ENCODE data around the gene TMEM79. TPM values are rescaled to one million over a fixed set of nuclear protein-coding genes. Genes with fewer than 3 reads are reported as not detected.

Gene TMEM79
- total RNA-seq, 2 experiments from 2014 or later: 8.0 to 8.2 TPM

DNA sequence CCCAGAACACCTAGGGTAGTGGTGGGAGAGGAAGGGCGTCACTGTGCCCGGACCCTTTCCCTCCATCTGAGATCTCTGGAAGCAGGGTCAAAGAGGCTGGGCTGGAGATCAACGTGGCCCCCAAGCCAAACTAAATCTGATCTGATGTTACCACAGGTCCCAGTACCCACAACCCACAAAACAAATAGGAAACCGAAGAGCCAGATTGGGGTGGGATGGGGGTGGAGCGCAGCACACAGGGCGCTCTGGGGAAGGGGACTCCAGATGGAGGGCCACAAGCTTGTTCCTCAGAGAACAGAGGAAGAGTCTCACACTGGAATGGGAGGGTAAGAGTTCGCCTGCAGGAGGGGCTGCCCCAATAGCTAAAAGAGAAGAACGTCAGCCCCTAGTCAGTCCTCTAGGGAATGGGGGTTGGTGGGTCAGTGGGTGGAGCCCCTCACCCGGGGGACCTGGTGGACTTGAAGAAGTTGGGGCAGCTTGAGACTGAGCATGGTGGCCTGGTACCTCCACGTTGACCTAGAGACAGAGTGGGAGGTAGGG, 37.8 kb upstream of the TMEM79 start:
- no peaks in the 10 kb centered on the region for H3K27me3 Mint-ChIP-seq
- H3K4me1 Mint-ChIP-seq (ENCODE audit: low read depth): peaks cover 17% of the 10 kb centered on the region
- ChIA-PET POLR2A (interaction anchor here (0.6 to 2.4 kb wide), 17 partner anchors 8 to 396 kb away, joined by 3 to 11 read pairs (median 4); partner anchors contain the start of genes SMG5 and TMEM79), CTCF (interaction anchor here (0.9 to 2.7 kb wide), 6 partner anchors 20 to 180 kb away, joined by 3 to 10 read pairs (median 4); partner anchors contain the start of gene TMEM79)
- peak overlapping the region; percentile 10 for H3K4me3 Mint-ChIP-seq
- DNase-seq: no peak
- H3K36me3 Mint-ChIP-seq (ENCODE audit: low read depth): peaks cover 3% of the 10 kb centered on the region
- no peaks in the 10 kb centered on the region for H3K9me3 Mint-ChIP-seq
- H3K27ac Mint-ChIP-seq: peak overlapping the region; percentile 13
- intact Hi-C loops (cut with micrococcal nuclease): no loop called here
- TF ChIP-seq, protein P1, sequence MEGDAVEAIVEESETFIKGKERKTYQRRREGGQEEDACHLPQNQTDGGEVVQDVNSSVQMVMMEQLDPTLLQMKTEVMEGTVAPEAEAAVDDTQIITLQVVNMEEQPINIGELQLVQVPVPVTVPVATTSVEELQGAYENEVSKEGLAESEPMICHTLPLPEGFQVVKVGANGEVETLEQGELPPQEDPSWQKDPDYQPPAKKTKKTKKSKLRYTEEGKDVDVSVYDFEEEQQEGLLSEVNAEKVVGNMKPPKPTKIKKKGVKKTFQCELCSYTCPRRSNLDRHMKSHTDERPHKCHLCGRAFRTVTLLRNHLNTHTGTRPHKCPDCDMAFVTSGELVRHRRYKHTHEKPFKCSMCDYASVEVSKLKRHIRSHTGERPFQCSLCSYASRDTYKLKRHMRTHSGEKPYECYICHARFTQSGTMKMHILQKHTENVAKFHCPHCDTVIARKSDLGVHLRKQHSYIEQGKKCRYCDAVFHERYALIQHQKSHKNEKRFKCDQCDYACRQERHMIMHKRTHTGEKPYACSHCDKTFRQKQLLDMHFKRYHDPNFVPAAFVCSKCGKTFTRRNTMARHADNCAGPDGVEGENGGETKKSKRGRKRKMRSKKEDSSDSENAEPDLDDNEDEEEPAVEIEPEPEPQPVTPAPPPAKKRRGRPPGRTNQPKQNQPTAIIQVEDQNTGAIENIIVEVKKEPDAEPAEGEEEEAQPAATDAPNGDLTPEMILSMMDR (IDR thresholded peaks at IDR 0.05): no peak
- peak; percentile 5 for ATAC-seq

DNA sequence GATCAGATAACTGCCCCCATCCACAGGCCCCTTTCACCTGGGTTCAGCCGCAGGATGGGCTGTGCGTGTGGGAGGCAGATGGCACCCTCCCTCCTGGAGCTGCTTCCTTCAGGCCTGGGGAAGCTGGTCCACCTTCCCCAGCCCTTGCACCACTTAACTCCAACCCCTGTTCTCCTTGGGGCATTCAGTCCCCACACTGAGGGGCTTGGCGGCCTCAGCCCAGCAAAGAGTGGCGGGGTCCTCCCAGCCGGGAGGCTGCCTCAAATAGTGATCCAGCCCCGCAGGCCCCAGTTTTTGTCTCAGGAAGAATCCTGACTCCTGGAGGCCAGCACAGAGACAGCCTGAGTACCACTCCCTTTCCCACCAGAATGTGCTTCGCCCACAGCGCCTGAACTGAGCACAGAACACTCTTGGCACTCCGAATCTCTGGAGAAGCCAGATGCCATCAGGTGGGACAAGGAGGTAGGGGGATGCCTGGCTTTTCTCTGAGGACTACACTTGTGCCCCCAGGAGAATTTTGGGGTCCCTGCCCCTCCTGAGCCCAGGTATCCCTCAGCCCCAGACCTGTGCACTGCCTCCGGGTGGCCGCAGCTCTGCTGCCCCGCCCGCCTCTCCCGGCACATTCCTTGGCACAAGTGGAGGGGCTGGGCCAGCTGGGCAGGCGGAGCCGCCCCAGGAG, 37.2 kb upstream of the TMEM79 start:
- Mint-ChIP-seq H3K27ac (no peak overlapping the region), H3K9me3 (no peaks in the 10 kb centered on the region), H3K36me3 (ENCODE audit: low read depth) (peaks cover 3% of the 10 kb centered on the region), H3K4me3 (no peak overlapping the region), H3K4me1 (ENCODE audit: low read depth) (peaks cover 17% of the 10 kb centered on the region), H3K27me3 (no peaks in the 10 kb centered on the region)
- intact Hi-C loops (cut with micrococcal nuclease): no loop called here
- peak; percentile 5 for ATAC-seq
- ChIA-PET CTCF (interaction anchor here (1.1 to 2.7 kb wide), 5 partner anchors 20 to 181 kb away, joined by 4 to 10 read pairs (median 4); partner anchors contain the start of gene TMEM79), POLR2A (interaction anchor here (0.7 to 2.4 kb wide), 9 partner anchors 10 to 155 kb away, joined by 3 to 6 read pairs (median 3); no protein-coding TSS in a partner anchor)
- DNase-seq: no peak
- TF ChIP-seq, protein P1 (IDR thresholded peaks at IDR 0.05): no peak

DNA sequence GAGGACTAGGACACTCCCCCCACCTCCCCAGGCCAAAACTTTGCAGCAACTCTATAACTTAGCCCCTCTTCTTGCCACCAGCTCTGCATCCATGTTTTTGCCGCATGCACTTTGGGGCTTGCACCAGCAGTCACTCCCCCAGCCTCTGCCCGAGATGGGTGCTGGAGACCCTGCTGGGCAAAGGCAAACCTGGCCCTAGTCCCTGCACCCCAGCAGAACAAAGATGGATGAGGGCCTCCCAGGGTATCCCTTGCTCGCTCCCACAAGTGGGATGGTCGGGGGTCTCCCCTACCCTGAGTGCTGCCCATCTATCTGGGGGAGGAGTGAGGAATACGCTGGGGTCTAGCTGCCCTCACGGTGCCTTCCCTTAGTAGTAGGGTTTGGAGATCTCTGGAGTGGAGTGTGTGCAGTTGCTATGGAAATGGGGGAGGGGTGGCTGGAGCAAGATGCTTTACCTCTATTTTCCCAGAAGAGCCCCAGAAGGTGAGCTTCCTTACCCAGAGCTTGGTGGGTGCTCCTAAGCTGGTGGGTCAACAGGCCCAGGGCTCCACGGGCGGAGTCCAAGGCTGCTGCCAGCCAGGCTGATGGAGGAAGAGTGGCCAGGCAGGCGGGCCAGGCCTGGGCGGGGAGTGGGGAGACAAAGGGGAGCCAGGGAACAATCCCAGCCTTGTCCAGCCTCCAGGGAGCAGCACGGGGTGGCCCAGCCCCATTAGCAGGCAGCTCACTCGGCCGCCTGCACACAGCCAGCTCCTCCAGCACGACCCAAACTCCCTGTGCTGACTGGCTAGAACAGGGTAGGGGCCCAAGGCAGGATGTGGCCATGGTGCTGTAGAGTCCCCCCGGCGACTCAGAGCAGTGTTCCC, 36.4 kb upstream of the TMEM79 start, which contains the start of gene PAQR6:
Gene PAQR6 (minus strand): TSS at position 597 of the 863 bp plus-strand sequence. CDS start 1,325 bp downstream, outside the sequence.
- Mint-ChIP-seq H3K4me1 (ENCODE audit: low read depth) (peaks cover 17% of the 10 kb centered on the region), H3K27ac (no peak within 1 kb of the TSS), H3K36me3 (ENCODE audit: low read depth) (peaks cover 7% of the 10 kb centered on the region), H3K9me3 (no peaks in the 10 kb centered on the region), H3K4me3 (no peak within 1 kb of the TSS), H3K27me3 (no peaks in the 10 kb centered on the region)
- no peak for ATAC-seq
- no peak for DNase-seq
- TF ChIP-seq, protein P1 (IDR thresholded peaks at IDR 0.05): no peak
- ChIA-PET POLR2A (interaction anchor here (0.9 to 1.4 kb wide), 3 partner anchors 14 to 20 kb away, joined by 3 to 5 read pairs (median 4); no protein-coding TSS in a partner anchor), CTCF (interaction anchor here (1.0 to 2.7 kb wide), 3 partner anchors 35 to 106 kb away, joined by 3 to 10 read pairs (median 4); partner anchors contain the start of gene SMG5)
- intact Hi-C loops (cut with micrococcal nuclease): no loop called here

DNA sequence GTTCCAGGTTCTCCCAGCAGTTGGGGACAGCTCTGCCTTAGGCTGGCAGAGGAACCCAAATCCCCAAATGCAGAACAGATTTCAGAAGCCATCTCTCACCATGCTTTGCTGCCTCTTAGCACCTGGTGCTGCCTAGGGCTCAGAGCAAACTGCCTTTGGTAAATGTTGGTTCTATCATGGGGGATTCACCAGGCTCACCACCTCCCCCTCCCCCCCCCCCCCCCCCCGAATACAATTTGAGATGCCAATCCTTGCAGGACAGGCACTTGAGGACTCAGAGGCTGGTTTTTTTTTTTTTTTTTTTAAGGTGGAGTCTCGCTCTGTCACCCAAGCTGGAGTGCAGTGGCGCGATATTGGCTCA, 35.8 kb upstream of the TMEM79 start:
- POLR2A ChIA-PET: interaction anchor here (0.9 to 1.4 kb wide), 3 partner anchors 15 to 19 kb away, joined by 3 to 5 read pairs (median 4); no protein-coding TSS in a partner anchor
- CTCF ChIA-PET: interaction anchor here (1.0 kb wide), 1 partner anchor 35 kb away, joined by 3 read pairs; the partner anchor contains the start of gene SMG5
- Mint-ChIP-seq H3K27me3 (no peaks in the 10 kb centered on the region), H3K9me3 (no peaks in the 10 kb centered on the region), H3K4me3 (no peak overlapping the region), H3K36me3 (ENCODE audit: low read depth) (peaks cover 9% of the 10 kb centered on the region), H3K4me1 (ENCODE audit: low read depth) (peaks cover 17% of the 10 kb centered on the region), H3K27ac (no peak overlapping the region)
- intact Hi-C loops (cut with micrococcal nuclease): no loop called here
- TF ChIP-seq, protein P1 (IDR thresholded peaks at IDR 0.05): no peak
- no peak for ATAC-seq
- no peak for DNase-seq

Data from activated CD8-positive, alpha-beta T cell treated with anti-CD3 and anti-CD28 coated beads for 36 hours (primary cell).